IMR-90 (cell line): Measurements from ENCODE around the gene CDKL5. TPM values are rescaled to one million over a fixed set of nuclear protein-coding genes. Genes with fewer than 3 reads are reported as not detected.

ENCODE experiments used
- ATAC-seq: fragments of 200-7000 bp; cut with Tn5 transposase; 2 replicates; pipeline ENCODE4 v1.9.1; 2020; ENCODE audit warnings: low read depth, mild to moderate bottlenecking, moderate library complexity
- BruUV-seq: library from RNA; stranded (reverse); fragments of 400-500 nt; replicated peaks from 2 replicates; lab custom pipeline; 2021; lab: Mats Ljungman, UMichigan
- CTCF ChIA-PET: fragments of 300-600 bp; formaldehyde crosslinking; extraction: SDS; loops from one replicate; lab custom pipeline; 2021; ENCODE audit warnings: antibody characterized with exemption; lab: Yijun Ruan, JAX
- POLR2A ChIA-PET: fragments of 300-600 bp; sonication (Branson Sonifier 250); formaldehyde crosslinking; loops from one replicate; lab custom pipeline; 2022; ENCODE audit warnings: antibody characterized with exemption; ENCODE audit not compliant: unreplicated experiment; lab: Charles Lee
- DNase-seq: peaks from one replicate; pipeline ENCODE4 v3.0.0; 2013
- H2AFZ ChIP-seq: replicated peaks from 2 replicates; pipeline ENCODE3; 2013; ENCODE audit warnings: low read length, mild to moderate bottlenecking; ENCODE audit not compliant: poor library complexity
- H2AK5ac ChIP-seq: 2 replicates; pipeline ENCODE4 v1.6.1; 2013; ENCODE audit warnings: low read depth, low read length, inconsistent platforms
- H2AK9ac ChIP-seq: replicated peaks from 2 replicates; pipeline ENCODE3; 2013; ENCODE audit warnings: mild to moderate bottlenecking, low read depth, low read length, moderate library complexity; ENCODE audit not compliant: poor library complexity
- H2BK120ac ChIP-seq: 2 replicates; pipeline ENCODE4 v1.6.1; 2013; ENCODE audit warnings: low read depth, low read length, inconsistent platforms
- H2BK15ac ChIP-seq: 3 replicates; pipeline ENCODE4 v1.6.1; 2013; ENCODE audit warnings: low read depth, low read length, inconsistent platforms
- H2BK20ac ChIP-seq: 2 replicates; pipeline ENCODE4 v1.6.1; 2013; ENCODE audit warnings: low read depth, mild to moderate bottlenecking, inconsistent platforms, low read length, moderate library complexity
- H2BK5ac ChIP-seq: 2 replicates; pipeline ENCODE4 v1.6.1; 2013; ENCODE audit warnings: mild to moderate bottlenecking, low read depth, low read length, inconsistent platforms; ENCODE audit not compliant: poor library complexity, severe bottlenecking
- H3K14ac ChIP-seq: replicated peaks from 2 replicates; pipeline ENCODE4 v1.6.1; 2013; ENCODE audit warnings: low read depth, low read length, inconsistent platforms
- H3K18ac ChIP-seq: 2 replicates; pipeline ENCODE4 v1.6.1; 2013; ENCODE audit warnings: low read depth, low read length, control low read depth
- H3K23ac ChIP-seq: 2 replicates; pipeline ENCODE4 v1.6.1; 2013; ENCODE audit warnings: low read depth, low read length, inconsistent platforms
- H3K27ac ChIP-seq: 2 replicates; pipeline ENCODE4 v1.5.1; 2013; ENCODE audit warnings: mild to moderate bottlenecking, control low read depth, low read length; ENCODE audit not compliant: insufficient read depth
- H3K27me3 ChIP-seq: 2 replicates; pipeline ENCODE4 v1.6.1; 2013; ENCODE audit warnings: low read length; ENCODE audit not compliant: control insufficient read depth, insufficient read depth
- H3K36me3 ChIP-seq: 2 replicates; pipeline ENCODE4 v1.6.1; 2013; ENCODE audit warnings: low read length, mixed read lengths; ENCODE audit not compliant: control insufficient read depth, insufficient read depth
- H3K4ac ChIP-seq: 2 replicates; pipeline ENCODE4 v1.6.1; 2013; ENCODE audit warnings: low read depth, low read length, inconsistent platforms
- H3K4me1 ChIP-seq: 2 replicates; pipeline ENCODE4 v1.6.1; 2013; ENCODE audit warnings: low read length, mixed read lengths; ENCODE audit not compliant: control insufficient read depth, insufficient read depth
- H3K4me2 ChIP-seq: 2 replicates; pipeline ENCODE4 v1.6.1; 2013; ENCODE audit warnings: low read depth, mild to moderate bottlenecking, control low read depth, low read length, moderate library complexity
- H3K4me3 ChIP-seq: 2 replicates; pipeline ENCODE4 v1.5.1; 2013; ENCODE audit warnings: low read depth, mild to moderate bottlenecking, control low read depth, low read length, moderate library complexity; ENCODE audit not compliant: insufficient read depth
- H3K56ac ChIP-seq: 2 replicates; pipeline ENCODE4 v1.6.1; 2013; ENCODE audit warnings: low read length, inconsistent platforms; ENCODE audit not compliant: insufficient read depth; ENCODE audit errors: extremely low read depth
- H3K79me1 ChIP-seq, 2 experiments: 2 replicates each; pipeline ENCODE4 v1.6.1; 2013; ENCODE audit warnings: low read length in 2 of 2, inconsistent platforms in 1 of 2, low read depth in 1 of 2
- H3K9ac ChIP-seq: 2 replicates; pipeline ENCODE4 v1.6.1; 2013; ENCODE audit warnings: low read depth, low read length, control low read depth
- H3K9me1 ChIP-seq: 2 replicates; pipeline ENCODE4 v1.6.1; 2013; ENCODE audit warnings: low read length, inconsistent platforms; ENCODE audit not compliant: insufficient read depth
- H3K9me3 ChIP-seq: 2 replicates; pipeline ENCODE4 v1.6.1; 2013; ENCODE audit warnings: low read length; ENCODE audit not compliant: control insufficient read depth, insufficient read depth
- H4K20me1 ChIP-seq: 2 replicates; pipeline ENCODE4 v1.6.1; 2013; ENCODE audit warnings: low read length, inconsistent platforms; ENCODE audit not compliant: insufficient read depth
- H4K5ac ChIP-seq: 2 replicates; pipeline ENCODE4 v1.6.1; 2013; ENCODE audit warnings: mild to moderate bottlenecking, low read depth, low read length, control low read depth
- H4K8ac ChIP-seq, 2 experiments: 2 replicates each; pipeline ENCODE4 v1.6.1; 2013; ENCODE audit warnings: low read depth in 2 of 2, low read length in 2 of 2, control low read depth in 1 of 2, inconsistent platforms in 1 of 2
- H4K91ac ChIP-seq: 2 replicates; pipeline ENCODE4 v1.6.1; 2013; ENCODE audit warnings: low read depth, low read length, inconsistent platforms; ENCODE audit not compliant: insufficient read depth
- ELK1 ChIP-seq: fragments of 150-350 bp; IDR thresholded peaks from 2 replicates; pipeline ENCODE4 v1.6.1; 2016; ENCODE audit warnings: low read depth, mild to moderate bottlenecking, low read length, moderate library complexity, borderline replicate concordance
- MAFK ChIP-seq: IDR thresholded peaks from 2 replicates; pipeline ENCODE4 v1.6.1; 2012; ENCODE audit warnings: low read depth, low read length, improper control_type of control experiment
- POLR2A ChIP-seq: IDR thresholded peaks from 2 replicates; pipeline ENCODE4 v1.6.1; 2012; ENCODE audit warnings: mild to moderate bottlenecking, low read depth, low read length
- RCOR1 ChIP-seq: IDR thresholded peaks from 2 replicates; pipeline ENCODE4 v1.6.1; 2012; ENCODE audit warnings: mild to moderate bottlenecking, low read length, improper control_type of control experiment; ENCODE audit not compliant: insufficient replicate concordance
- WGBS, 2 experiments: methylation state at CpG; one replicate each; pipeline versions ENCODE4 v1.1.5 to v1.1.7; 2013; ENCODE audit warnings: missing lambda C conversion rate in 2 of 2; ENCODE audit not compliant: insufficient read length in 1 of 2; ENCODE audit errors: extremely low coverage in 2 of 2; 5-methylcytosine and 5-hydroxymethylcytosine counted together
- dilution Hi-C: fragments of 300-500 bp; cut with HindIII; formaldehyde crosslinking; loops from one replicate; pipeline ENCODE4 v1.14.3; 2018; ENCODE audit warnings: low sequenced_read_pairs; ENCODE audit not compliant: unreplicated experiment
- in situ Hi-C: fragments of 300-500 bp; cut with MboI; formaldehyde crosslinking; loops from 3 replicates; pipeline ENCODE4 v1.14.3; 2019; ENCODE audit warnings: low sequenced_read_pairs, inconsistent platforms, mixed read lengths
- intact Hi-C: fragments of 100-400 bp; cut with micrococcal nuclease; formaldehyde crosslinking; loops from 2 replicates; pipeline ENCODE4 v1.10.0; 2022
- polyA plus RNA-seq, 3 experiments: library from polyadenylated mRNA; depleted of rRNA; stranded (reverse); fragments of >200 nt; gene quantifications; 2 replicates each; pipeline ENCODE4 v1.2.3, GENCODE V29; 2012; ENCODE audit warnings: low replicate concordance in 1 of 3
- total RNA-seq: library from RNA; depleted of rRNA; stranded (reverse); fragments of >200 nt; gene quantifications from 2 replicates; pipeline ENCODE4 v1.2.3, GENCODE V29; 2012

The CDKL5 gene
- total and polyA plus RNA-seq, 2 of the 4 experiments (the other 2 are of a cell fraction) = 3.5 to 9.7 TPM

- Histone ChIP-seq H2BK20ac (no peak overlapping the region), H2BK120ac (no peak overlapping the region), H3K27me3 (no peaks in the 10 kb centered on the region), H3K4me3 (no peak overlapping the region), H3K14ac (no peak overlapping the region), H3K4me1 (0 out of 2 replicates have a peak, but pooled peaks cover 2% of the 10 kb centered on the region), H2BK5ac (no peak overlapping the region), H3K4me2 (no peak overlapping the region), H4K20me1 (no peaks in the 10 kb centered on the region), H3K79me1 (peaks cover 0 to 4% of the 10 kb centered on the region in 2 experiments; a peak in 2 of 4 replicates), H3K4ac (no peak overlapping the region), H2AK9ac (no peak overlapping the region), H3K9me1 (no peaks in the 10 kb centered on the region; the same call in 1 of the 2 replicates), H3K18ac (no peak overlapping the region), H2AK5ac (no peak overlapping the region), H2BK15ac (no peak overlapping the region), H2AFZ (no peak overlapping the region), H3K9ac (no peak overlapping the region), H4K5ac (no peak overlapping the region), H3K27ac (no peak overlapping the region), H3K36me3 (no peaks in the 10 kb centered on the region), H3K9me3 (no peaks in the 10 kb centered on the region), H3K56ac (no peak overlapping the region), H4K91ac (no peak overlapping the region), H3K23ac (no peak overlapping the region), H4K8ac (no peak overlapping the region)
- no TSS peak for BruUV-seq
- in situ Hi-C loops (no loop called here), intact Hi-C loops (loop anchor here (10.0 kb wide), 1 partner anchor 149 kb away; the partner anchor contains the start of gene CDKL5), dilution Hi-C loops (no loop called here)
- CTCF ChIA-PET = no interaction called here
- TF ChIP-seq POLR2A (no peak), RCOR1 (no peak), MAFK (no peak), ELK1 (no peak)
- ATAC-seq (no peak), DNase-seq (no peak)
- no CpG with 5 or more reads among the region's 3 CpGs for WGBS, 2 experiments
- POLR2A ChIA-PET = no interaction called here
Measured at GRCh38 chrX:18573556-18573955, 148.1 kb downstream of the CDKL5 start.
